Fibroblast of peridontal ligament (primary cell): Measurements from ENCODE around the gene CREB5.
"Not testable (repeated sequence)": the region's sequence is repeated elsewhere in the genome, so short reads cannot be mapped to it uniquely, and the experiment has no call there.

Source experiments
- DNase-seq: peaks from one replicate; pipeline ENCODE4 v3.0.0-alpha.2; 2010; ENCODE audit errors: extremely low read depth

CREB5 gene

GRCh38 chr7:28580665-28581064, 168.3 kb downstream of the CREB5 start:
- no peak for DNase-seq

- DNase-seq = no peak
Measured at GRCh38 chr7:28581351-28581750, 169.0 kb downstream of the CREB5 start.

- no peak for DNase-seq
Measured at GRCh38 chr7:28582226-28582625, 169.9 kb downstream of the CREB5 start.

GRCh38 chr7:28584235-28584634, 171.9 kb downstream of the CREB5 start:
- DNase-seq = no peak

GRCh38 chr7:28586736-28587135, 174.4 kb downstream of the CREB5 start:
- DNase-seq = no peak

- no peak for DNase-seq
Measured at GRCh38 chr7:28587211-28587610, 174.9 kb downstream of the CREB5 start.

- DNase-seq = no peak
Measured at GRCh38 chr7:28588602-28589001, 176.3 kb downstream of the CREB5 start.

- DNase-seq = no peak
Measured at GRCh38 chr7:28591041-28591674, 178.8 kb downstream of the CREB5 start.

GRCh38 chr7:28591725-28592349, 179.5 kb downstream of the CREB5 start:
- no peak for DNase-seq

- no peak for DNase-seq
Measured at GRCh38 chr7:28592861-28593260, 180.5 kb downstream of the CREB5 start.

GRCh38 chr7:28595076-28595475, 182.8 kb downstream of the CREB5 start:
- no peak for DNase-seq

GRCh38 chr7:28595801-28596200, 183.5 kb downstream of the CREB5 start:
- DNase-seq = no peak

GRCh38 chr7:28596245-28596935, 184.1 kb downstream of the CREB5 start:
- no peak for DNase-seq

- no peak for DNase-seq
Measured at GRCh38 chr7:28597284-28597683, 185.0 kb downstream of the CREB5 start.

- not testable (repeated sequence) for DNase-seq
Measured at GRCh38 chr7:28598037-28598436, 185.7 kb downstream of the CREB5 start.

GRCh38 chr7:28598586-28598985, 186.3 kb downstream of the CREB5 start:
- no peak for DNase-seq

- DNase-seq = no peak
Measured at GRCh38 chr7:28599411-28599810, 187.1 kb downstream of the CREB5 start.

- DNase-seq = no peak
Measured at GRCh38 chr7:28602282-28602681, 190.0 kb downstream of the CREB5 start.

GRCh38 chr7:28605427-28606085, 193.2 kb downstream of the CREB5 start:
- DNase-seq = no peak

- DNase-seq = no peak
Measured at GRCh38 chr7:28606421-28606820, 194.1 kb downstream of the CREB5 start.

- DNase-seq = no peak
Measured at GRCh38 chr7:28607855-28608193, 195.5 kb downstream of the CREB5 start.

- no peak for DNase-seq
Measured at GRCh38 chr7:28608237-28608656, 195.9 kb downstream of the CREB5 start.

- no peak for DNase-seq
Measured at GRCh38 chr7:28608731-28609130, 196.4 kb downstream of the CREB5 start.
